ENCODE measurements around the gene IGFBP5.

GRCh38 chr2:216742411-216742810 is 47.1 kb upstream of the IGFBP5 start:
- TF ChIP-seq RFX5 (IDR thresholded peaks at IDR 0.05; ENCODE audit: low read depth, low read length): no peak
- no peak for TF ChIP-seq CTCF (IDR thresholded peaks at IDR 0.05 in 2 of 3, conservative IDR thresholded peaks at IDR 0.05 in 1 of 3; ENCODE audit: insufficient read depth in 2 of 3, low read depth in 1 of 3, low read length in 3 of 3)
- no peak for TF ChIP-seq TAF1 (IDR thresholded peaks at IDR 0.05; ENCODE audit: control insufficient read depth, extremely low read depth, insufficient read depth, low read length, severe bottlenecking)
- no peak for TF ChIP-seq TEAD4 (IDR thresholded peaks at IDR 0.05; ENCODE audit: low read length)
- no peak for TF ChIP-seq TEAD4 (CRISPR knock-in tag; IDR thresholded peaks at IDR 0.05; ENCODE audit: borderline replicate concordance)
- TF ChIP-seq ESRRA (IDR thresholded peaks at IDR 0.05; ENCODE audit: borderline replicate concordance, low read depth): no peak
- TF ChIP-seq KDM4B (IDR thresholded peaks at IDR 0.05; ENCODE audit: borderline replicate concordance in 2 of 2, low read depth in 1 of 2): no peak
- TF ChIP-seq RBFOX2 (IDR thresholded peaks at IDR 0.05; ENCODE audit: low read depth, low read length): no peak
- TF ChIP-seq ZNF644 (tag; IDR thresholded peaks at IDR 0.05; ENCODE audit: low read depth): no peak
- TF ChIP-seq HDAC2 (IDR thresholded peaks at IDR 0.05): no peak
- TF ChIP-seq SMARCA4 (IDR thresholded peaks at IDR 0.05): no peak
- no peak for TF ChIP-seq MAFG (tag; conservative IDR thresholded peaks at IDR 0.05)

All from K562 (cell line).